Measurements from ENCODE around the gene ACSM2B. TPM values are rescaled to one million over a fixed set of nuclear protein-coding genes. Genes with fewer than 3 reads are reported as not detected.

Gene ACSM2B
- total RNA-seq, 1 experiment from 2014 or later: not detected

GRCh38 chr16:20611975-20612481 is 35.9 kb upstream of the ACSM2B start:
- no peaks in the 10 kb centered on the region for H3K9me2 ChIP-seq (replicated peaks; ENCODE audit: low read length)
- intact Hi-C loops (cut with micrococcal nuclease): no loop called here
- ATAC-seq (no peak), DNase-seq (no peak)
- H3K4me1 ChIP-seq (ENCODE audit: insufficient read depth, low read length): no peaks in the 10 kb centered on the region
- H3K27me3 ChIP-seq (ENCODE audit: low read length): peaks cover 11% of the 10 kb centered on the region; the same call in 1 of the 2 replicates
- no peaks in the 10 kb centered on the region for H4K20me1 ChIP-seq (ENCODE audit: low read length)
- no peaks in the 10 kb centered on the region for H3K79me2 ChIP-seq (ENCODE audit: low read length)
- H3K4me2 ChIP-seq (ENCODE audit: low read length): no peak overlapping the region
- H2AFZ ChIP-seq (ENCODE audit: low read length): no peak overlapping the region
- CTCF ChIA-PET: no interaction called here
- H3K4me3 ChIP-seq (ENCODE audit: low read length): no peak overlapping the region
- no peaks in the 10 kb centered on the region for H3K9me3 ChIP-seq (ENCODE audit: low read length)
- BruUV-seq (replicated peaks): no TSS peak
- no peak overlapping the region for H3K9ac ChIP-seq (ENCODE audit: low read length)
- H3K36me3 ChIP-seq (ENCODE audit: low read depth, low read length): no peaks in the 10 kb centered on the region
- POLR2A ChIA-PET (ENCODE audit: unreplicated experiment): no interaction called here
- no peaks in the 10 kb centered on the region for H3F3A ChIP-seq (ENCODE audit: low read length, unreplicated experiment)
- TF ChIP-seq EZH2phosphoT487 (IDR thresholded peaks at IDR 0.05; ENCODE audit: borderline replicate concordance, low read length) (no peak), EZH2 (IDR thresholded peaks at IDR 0.05; ENCODE audit: low read length, unreplicated experiment) (no peak), CTCF (conservative IDR thresholded peaks at IDR 0.05; ENCODE audit: low read depth, low read length) (no peak)
- no peak overlapping the region for H3K27ac ChIP-seq (ENCODE audit: low read length)

GRCh38 chr16:20611350-20611902 is 35.3 kb upstream of the ACSM2B start:
- Histone ChIP-seq H3K27me3 (ENCODE audit: low read length) (peaks cover 11% of the 10 kb centered on the region; the same call in 1 of the 2 replicates), H3K9me2 (replicated peaks; ENCODE audit: low read length) (no peaks in the 10 kb centered on the region), H2AFZ (ENCODE audit: low read length) (no peak overlapping the region), H3K36me3 (ENCODE audit: low read depth, low read length) (no peaks in the 10 kb centered on the region), H3K4me3 (ENCODE audit: low read length) (no peak overlapping the region), H3K79me2 (ENCODE audit: low read length) (no peaks in the 10 kb centered on the region), H3K9me3 (ENCODE audit: low read length) (no peaks in the 10 kb centered on the region), H3F3A (ENCODE audit: low read length, unreplicated experiment) (no peaks in the 10 kb centered on the region), H3K9ac (ENCODE audit: low read length) (no peak overlapping the region), H3K27ac (ENCODE audit: low read length) (no peak overlapping the region), H3K4me2 (ENCODE audit: low read length) (no peak overlapping the region), H3K4me1 (ENCODE audit: insufficient read depth, low read length) (no peaks in the 10 kb centered on the region), H4K20me1 (ENCODE audit: low read length) (no peaks in the 10 kb centered on the region)
- intact Hi-C loops (cut with micrococcal nuclease): no loop called here
- TF ChIP-seq EZH2 (IDR thresholded peaks at IDR 0.05; ENCODE audit: low read length, unreplicated experiment) (no peak), CTCF (conservative IDR thresholded peaks at IDR 0.05; ENCODE audit: low read depth, low read length) (no peak), EZH2phosphoT487 (IDR thresholded peaks at IDR 0.05; ENCODE audit: borderline replicate concordance, low read length) (no peak)
- ChIA-PET POLR2A (ENCODE audit: unreplicated experiment) (no interaction called here), CTCF (no interaction called here)
- DNase-seq (no peak), ATAC-seq (no peak)
- BruUV-seq (replicated peaks): no TSS peak

- ATAC-seq: no peak
- Histone ChIP-seq H3K4me2 (ENCODE audit: low read length) (no peak overlapping the region), H3K79me2 (ENCODE audit: low read length) (no peaks in the 10 kb centered on the region), H3K27me3 (ENCODE audit: low read length) (peaks cover 7% of the 10 kb centered on the region; the same call in 1 of the 2 replicates), H3K4me3 (ENCODE audit: low read length) (no peak overlapping the region), H3K9me3 (ENCODE audit: low read length) (no peaks in the 10 kb centered on the region), H3K9me2 (replicated peaks; ENCODE audit: low read length) (no peaks in the 10 kb centered on the region), H3K4me1 (ENCODE audit: insufficient read depth, low read length) (no peaks in the 10 kb centered on the region), H3K9ac (ENCODE audit: low read length) (no peak overlapping the region), H3F3A (ENCODE audit: low read length, unreplicated experiment) (no peaks in the 10 kb centered on the region), H3K27ac (ENCODE audit: low read length) (no peak overlapping the region), H2AFZ (ENCODE audit: low read length) (no peak overlapping the region), H4K20me1 (ENCODE audit: low read length) (no peaks in the 10 kb centered on the region), H3K36me3 (ENCODE audit: low read depth, low read length) (no peaks in the 10 kb centered on the region)
- ChIA-PET CTCF (no interaction called here), POLR2A (ENCODE audit: unreplicated experiment) (no interaction called here)
- TF ChIP-seq CTCF (conservative IDR thresholded peaks at IDR 0.05; ENCODE audit: low read depth, low read length) (no peak), EZH2 (IDR thresholded peaks at IDR 0.05; ENCODE audit: low read length, unreplicated experiment) (no peak), EZH2phosphoT487 (IDR thresholded peaks at IDR 0.05; ENCODE audit: borderline replicate concordance, low read length) (no peak)
- BruUV-seq (replicated peaks): no TSS peak
- intact Hi-C loops (cut with micrococcal nuclease): no loop called here
- no peak for DNase-seq
Measured at GRCh38 chr16:20610892-20611349, 34.8 kb upstream of the ACSM2B start.

All from PC-3 (cell line).